Progenitor cell of endocrine pancreas (in vitro differentiated cells): Measurements from ENCODE around the gene SPSB1. TPM values are rescaled to one million over a fixed set of nuclear protein-coding genes. Genes with fewer than 3 reads are reported as not detected.
A peak's percentile ranks its signal among the peaks of the same experiment; 100 is the strongest.

Experiments used
- DNase-seq: peaks from one replicate; pipeline ENCODE4 v3.0.0; 2021; ENCODE audit warnings: low spot score; ENCODE audit not compliant: unreplicated experiment
- H3K27ac Mint-ChIP-seq: 2 replicates; pipeline ENCODE4 v1.8.0; 2021; ENCODE audit warnings: mild to moderate bottlenecking, moderate library complexity, mixed read lengths
- H3K27me3 Mint-ChIP-seq: 2 replicates; pipeline ENCODE4 v1.8.0; 2021; ENCODE audit warnings: mixed read lengths
- H3K36me3 Mint-ChIP-seq: 2 replicates; pipeline ENCODE4 v1.8.0; 2022; ENCODE audit warnings: mixed read lengths; ENCODE audit not compliant: insufficient read depth
- H3K4me1 Mint-ChIP-seq: 2 replicates; pipeline ENCODE4 v1.8.0; 2021; ENCODE audit warnings: low read depth, mixed read lengths
- H3K4me3 Mint-ChIP-seq: 2 replicates; pipeline ENCODE4 v1.8.0; 2021; ENCODE audit warnings: low read depth, mild to moderate bottlenecking, moderate library complexity, mixed read lengths
- H3K9me3 Mint-ChIP-seq: 2 replicates; pipeline ENCODE4 v1.8.0; 2021; ENCODE audit warnings: low read depth, mixed read lengths
- CTCF ChIP-seq: fragments of 200-600 bp; sonication (generic); IDR thresholded peaks from one replicate; pipeline ENCODE4 v1.5.0; 2021; ENCODE audit warnings: antibody characterized with exemption, mild to moderate bottlenecking; ENCODE audit not compliant: unreplicated experiment
- total RNA-seq: library from RNA; stranded (reverse); gene quantifications from 2 replicates; pipeline ENCODE4 v1.2.1, GENCODE V29; 2021

SPSB1 gene
- total RNA-seq, 1 donor from 2014 or later, result 6.6 TPM

- Mint-ChIP-seq H3K27me3 (no peaks in the 10 kb centered on the region), H3K27ac (no peak overlapping the region), H3K4me3 (no peak overlapping the region), H3K9me3 (no peaks in the 10 kb centered on the region), H3K36me3 (no peaks in the 10 kb centered on the region), H3K4me1 (peaks cover 32% of the 10 kb centered on the region)
- TF ChIP-seq CTCF, result no peak
- no peak for DNase-seq
These were observed 77.5 kb downstream of the SPSB1 start for GRCh38 chr1:9369964-9370788.

- peak overlapping the region; percentile 74 for H3K27ac Mint-ChIP-seq
- TF ChIP-seq CTCF, result no peak
- no peak for DNase-seq
- no peaks in the 10 kb centered on the region for H3K36me3 Mint-ChIP-seq
- peaks cover 32% of the 10 kb centered on the region for H3K4me1 Mint-ChIP-seq
- H3K27me3 Mint-ChIP-seq, result no peaks in the 10 kb centered on the region
- no peak overlapping the region for H3K4me3 Mint-ChIP-seq
- no peaks in the 10 kb centered on the region for H3K9me3 Mint-ChIP-seq
These were observed 78.8 kb downstream of the SPSB1 start for GRCh38 chr1:9371391-9371935.

DNA sequence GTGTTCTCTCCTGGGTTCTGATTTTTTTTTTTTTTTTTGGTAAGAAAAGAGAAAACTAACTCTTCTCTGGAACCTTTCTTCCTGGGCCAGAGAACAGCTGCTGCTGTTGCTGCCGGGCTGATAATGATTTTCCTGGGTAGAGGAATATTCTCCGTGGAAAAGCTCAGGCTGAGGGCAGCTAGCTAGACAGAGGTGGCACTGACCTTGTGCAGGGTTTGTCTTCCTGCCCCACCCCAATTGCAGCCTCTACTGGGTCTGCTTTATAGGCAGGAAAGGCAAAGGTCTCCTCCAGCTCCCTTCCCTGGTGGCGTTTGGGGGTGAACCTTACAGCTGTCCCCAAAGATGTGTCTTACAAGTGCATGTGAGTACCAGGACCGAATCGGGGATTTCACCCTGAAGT lies 79.3 kb downstream of the SPSB1 start:
- H3K4me1 Mint-ChIP-seq, result peaks cover 37% of the 10 kb centered on the region
- TF ChIP-seq CTCF, result no peak

DNA sequence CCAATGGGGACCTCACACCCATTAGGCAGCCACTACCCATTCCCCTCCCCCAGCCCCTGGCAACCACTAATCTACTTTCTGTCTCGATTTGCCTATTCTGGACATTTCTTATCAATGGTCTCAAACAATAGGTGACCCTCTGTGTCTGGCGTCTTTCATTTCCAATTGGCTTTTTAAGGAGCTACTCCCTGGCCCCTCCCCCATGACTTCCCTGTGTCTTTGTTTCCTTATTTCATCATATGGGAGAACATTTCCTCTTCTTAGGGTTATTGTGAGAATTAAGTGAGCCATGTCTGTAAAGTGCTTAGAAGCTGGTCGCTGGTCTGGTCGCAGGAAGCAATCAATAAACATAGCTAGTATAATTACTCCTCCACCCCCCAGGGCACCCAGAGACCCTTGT lies 80.9 kb downstream of the SPSB1 start:
- H3K27ac Mint-ChIP-seq, result peak overlapping the region; percentile 27
- H3K4me3 Mint-ChIP-seq, result no peak overlapping the region
- TF ChIP-seq CTCF, result no peak
- no peaks in the 10 kb centered on the region for H3K27me3 Mint-ChIP-seq
- peaks cover 37% of the 10 kb centered on the region for H3K4me1 Mint-ChIP-seq
- DNase-seq, result no peak
- H3K9me3 Mint-ChIP-seq, result no peaks in the 10 kb centered on the region
- H3K36me3 Mint-ChIP-seq, result no peaks in the 10 kb centered on the region

More for the DNA sequence above, 79.3 kb downstream of the SPSB1 start:
- Mint-ChIP-seq H3K27ac (peak overlapping the region; percentile 74), H3K27me3 (no peaks in the 10 kb centered on the region), H3K9me3 (no peaks in the 10 kb centered on the region), H3K36me3 (no peaks in the 10 kb centered on the region), H3K4me3 (no peak overlapping the region)
- DNase-seq, result no peak

GRCh38 chr1:9374748-9375341 lies 82.2 kb downstream of the SPSB1 start:
- no peaks in the 10 kb centered on the region for H3K9me3 Mint-ChIP-seq
- no peak overlapping the region for H3K27ac Mint-ChIP-seq
- DNase-seq, result no peak
- peaks cover 32% of the 10 kb centered on the region for H3K4me1 Mint-ChIP-seq
- no peak for TF ChIP-seq CTCF
- H3K27me3 Mint-ChIP-seq, result no peaks in the 10 kb centered on the region
- H3K4me3 Mint-ChIP-seq, result no peak overlapping the region
- no peaks in the 10 kb centered on the region for H3K36me3 Mint-ChIP-seq
